GM12878 (cell line): ENCODE data around the gene STPG1. TPM values are rescaled to one million over a fixed set of nuclear protein-coding genes. Genes with fewer than 3 reads are reported as not detected.

ENCODE experiments used
- ATAC-seq: fragments of 200-7000 bp; cut with Tn5 transposase; 3 replicates; pipeline ENCODE4 v1.9.1; 2020; ENCODE audit warnings: mild to moderate bottlenecking, moderate library complexity
- BruUV-seq: library from RNA; stranded (reverse); fragments of 400-500 nt; replicated peaks from 2 replicates; lab custom pipeline; 2021; lab: Mats Ljungman, UMichigan
- CTCF ChIA-PET: fragments of 300-600 bp; sonication (Branson Sonifier 250); formaldehyde crosslinking; extraction: SDS; loops from one replicate; lab custom pipeline; 2021; ENCODE audit warnings: inconsistent platforms; lab: Yijun Ruan, JAX
- POLR2A ChIA-PET: fragments of 350-600 bp; formaldehyde crosslinking; extraction: SDS; loops from one replicate; lab custom pipeline; 2021; ENCODE audit warnings: inconsistent platforms; lab: Charles Lee
- RAD21 ChIA-PET: fragments of 300-600 bp; sonication (Branson Sonifier 250); formaldehyde crosslinking; loops from one replicate; lab custom pipeline; 2023; ENCODE audit warnings: antibody characterized with exemption; ENCODE audit not compliant: unreplicated experiment; lab: Charles Lee
- SMC1A ChIA-PET: fragments of 300-600 bp; sonication (Branson Sonifier 250); formaldehyde crosslinking; loops from one replicate; lab custom pipeline; 2023; ENCODE audit not compliant: unreplicated experiment, uncharacterized antibody; lab: Charles Lee
- DNase-seq: peaks from one replicate; pipeline ENCODE4 v3.0.0-alpha.2; 2011; ENCODE audit warnings: low read depth, low spot score
- FAIRE-seq: peaks from 3 replicates; lab custom pipeline; 2011; peaks lifted over from hg19 to GRCh38; lab: Jason Lieb, UNC
- H2AFZ ChIP-seq: 2 replicates; pipeline ENCODE4 v1.6.0; 2011; ENCODE audit warnings: low read depth, low read length, control low read depth; ENCODE audit not compliant: control insufficient read depth
- H3K27ac ChIP-seq: 2 replicates; pipeline ENCODE4 v1.5.1; 2011; ENCODE audit warnings: control low read depth; ENCODE audit not compliant: control insufficient read depth, insufficient read depth
- H3K27me3 ChIP-seq, 2 experiments: replicated peaks in 1 of 2; 2 replicates each; pipeline versions ENCODE4 v1.6.0 to v1.6.1; 2011; ENCODE audit warnings: low read length in 1 of 2; ENCODE audit not compliant: control insufficient read depth in 2 of 2, insufficient read depth in 2 of 2
- H3K36me3 ChIP-seq, 2 experiments: 2 replicates each; pipeline ENCODE4 v1.5.1; 2011; ENCODE audit warnings: low read length in 1 of 2; ENCODE audit not compliant: control insufficient read depth in 2 of 2, insufficient read depth in 2 of 2
- H3K4me1 ChIP-seq: 2 replicates; pipeline ENCODE4 v1.6.1; 2011; ENCODE audit warnings: mild to moderate bottlenecking, low read length, moderate library complexity, mixed read lengths; ENCODE audit not compliant: control insufficient read depth, insufficient read depth
- H3K4me2 ChIP-seq: 2 replicates; pipeline ENCODE4 v1.6.0; 2011; ENCODE audit warnings: control low read depth; ENCODE audit not compliant: control insufficient read depth, insufficient read depth
- H3K4me3 ChIP-seq: fragments of 200-600 bp; sonication (generic); 2 replicates; pipeline ENCODE4 v1.5.1; 2016
- H3K79me2 ChIP-seq: 2 replicates; pipeline ENCODE4 v1.6.0; 2011; ENCODE audit warnings: low read length; ENCODE audit not compliant: control insufficient read depth, insufficient read depth
- H3K9ac ChIP-seq: 2 replicates; pipeline ENCODE4 v1.8.0; 2011; ENCODE audit warnings: low read length, control low read depth, mixed read lengths; ENCODE audit not compliant: control insufficient read depth, insufficient read depth
- H3K9me3 ChIP-seq: replicated peaks from 3 replicates; pipeline ENCODE4 v1.5.1; 2011; ENCODE audit warnings: mild to moderate bottlenecking, low read length; ENCODE audit not compliant: control insufficient read depth, insufficient read depth
- H4K20me1 ChIP-seq: 2 replicates; pipeline ENCODE4 v1.6.0; 2011; ENCODE audit not compliant: control insufficient read depth, insufficient read depth
- ASH2L ChIP-seq: fragments of 300-600, 200-600 bp; sonication (generic); IDR thresholded peaks from 2 replicates; pipeline ENCODE4 v1.6.1; 2017; ENCODE audit warnings: low read depth, mild to moderate bottlenecking, borderline replicate concordance
- HCFC1 ChIP-seq: fragments of 150-350 bp; IDR thresholded peaks from 2 replicates; pipeline ENCODE4 v1.6.1; 2014; ENCODE audit warnings: low read length
- HDAC6 ChIP-seq: fragments of 200-600 bp; sonication (generic); IDR thresholded peaks from one replicate; pipeline ENCODE4 v1.8.0; 2017; ENCODE audit warnings: antibody characterized with exemption; ENCODE audit not compliant: unreplicated experiment
- NFYA ChIP-seq: IDR thresholded peaks from 2 replicates; pipeline ENCODE4 v1.6.1; 2011; ENCODE audit warnings: low read depth, mild to moderate bottlenecking, low read length, improper control_type of control experiment, borderline replicate concordance
- PAX8 ChIP-seq: fragments of 450-650 bp; IDR thresholded peaks from 2 replicates; pipeline ENCODE4 v1.6.1; 2017; ENCODE audit warnings: mild to moderate bottlenecking, moderate library complexity
- PML ChIP-seq: IDR thresholded peaks from 2 replicates; pipeline ENCODE4 v1.6.1; 2012; ENCODE audit warnings: low read length, inconsistent platforms
- SIN3A ChIP-seq: IDR thresholded peaks from 2 replicates; pipeline ENCODE4 v1.6.1; 2012; ENCODE audit warnings: low read depth, low read length, improper control_type of control experiment
- STAT3 ChIP-seq: IDR thresholded peaks from 2 replicates; pipeline ENCODE4 v1.6.1; 2011; ENCODE audit warnings: low read depth, low read length, improper control_type of control experiment
- ZNF207 ChIP-seq: fragments of 450-650 bp; IDR thresholded peaks from 2 replicates; pipeline ENCODE4 v1.6.1; 2014; ENCODE audit warnings: antibody characterized with exemption, mild to moderate bottlenecking, borderline replicate concordance
- ZNF622 ChIP-seq: fragments of 450-650 bp; IDR thresholded peaks from 2 replicates; pipeline ENCODE4 v1.6.1; 2017; ENCODE audit warnings: mild to moderate bottlenecking, inconsistent platforms
- WGBS: methylation state at CpG from one replicate; pipeline ENCODE4 v1.1.6; 2016; ENCODE audit warnings: low lambda C conversion rate; ENCODE audit not compliant: insufficient replicate concordance, insufficient coverage; ENCODE audit errors: missing lambda C conversion rate; 5-methylcytosine and 5-hydroxymethylcytosine counted together
- in situ Hi-C: fragments of 300-500 bp; cut with MboI; formaldehyde crosslinking; loops from 9 replicates; pipeline ENCODE4 v1.14.3; 2018; ENCODE audit warnings: mixed read lengths
- intact Hi-C: fragments of 100-400 bp; cut with micrococcal nuclease; formaldehyde crosslinking; loops from one replicate; pipeline ENCODE4 v1.14.2; 2022; ENCODE audit not compliant: unreplicated experiment
- polyA plus RNA-seq, 11 experiments: library from polyadenylated mRNA; depleted of rRNA in 4 of 11; unstranded in 6 of 11; stranded (reverse) in 5 of 11; fragments of >200 nt; fragmentation: Nextera tagmentation in 4 of 11; fragmentation: Illumina TruSeq in 1 of 11; extraction: Ambion mirVana in 4 of 11; extraction: Trizol in 1 of 11; gene quantifications; 1 replicate in 1 of 11; 2 replicates in 10 of 11; pipeline versions ENCODE4 v1.2.1 to v1.2.3, GENCODE V29; 2011 to 2016; ENCODE audit warnings: inconsistent platforms in 2 of 11, missing spikeins in 2 of 11, low read depth in 1 of 11
- total RNA-seq, 4 experiments: library from RNA; depleted of rRNA in 3 of 4; stranded (reverse); fragments of >200 nt in 3 of 4; fragmentation: Illumina TruSeq in 1 of 4; extraction: Trizol in 1 of 4; gene quantifications; 2 replicates each; pipeline versions ENCODE4 v1.2.1 to v1.2.3, GENCODE V29; 2013 to 2021
- TF ChIP-seq, protein P1 (sequence below): fragments of 450-650 bp; IDR thresholded peaks from 2 replicates; pipeline ENCODE4 v1.6.1; 2018; ENCODE audit warnings: mild to moderate bottlenecking, low read depth, moderate library complexity; ENCODE audit not compliant: partially characterized antibody
- TF ChIP-seq, protein P2 (sequence below): fragments of 450-650 bp; formaldehyde crosslinking; IDR thresholded peaks from 2 replicates; pipeline ENCODE4 v1.4.0; 2022; ENCODE audit warnings: mild to moderate bottlenecking, moderate library complexity

The STPG1 gene
- total and polyA plus RNA-seq, 10 of the 15 experiments (the other 5 are each of a cell fraction or from before 2014, with no cell fraction given) = 0.22 to 2.6 (median 0.73) TPM

GRCh38 chr1:24363994-24364393 lies 49.6 kb downstream of the STPG1 start:
- POLR2A ChIA-PET = no interaction called here
- peaks cover 11% of the 10 kb centered on the region; the same call in 1 of the 2 replicates for H3K4me1 ChIP-seq
- SMC1A ChIA-PET = no interaction called here
- DNase-seq = no peak
- in situ Hi-C loops = no loop called here
- FAIRE-seq = no peak
- no peak overlapping the region for H3K9ac ChIP-seq
- RAD21 ChIA-PET = no interaction called here
- no peak overlapping the region for H3K4me2 ChIP-seq
- no peak overlapping the region for H3K4me3 ChIP-seq
- H3K36me3 ChIP-seq = no peaks in the 10 kb centered on the region
- no peaks in the 10 kb centered on the region for H4K20me1 ChIP-seq
- no TSS peak for BruUV-seq
- no peaks in the 10 kb centered on the region for H3K27me3 ChIP-seq
- no peak overlapping the region for H3K27ac ChIP-seq
- no peak overlapping the region for H2AFZ ChIP-seq
- no peak for ATAC-seq
- CTCF ChIA-PET = interaction anchor here (0.9 kb wide), 1 partner anchor 165 kb away, joined by 3 read pairs; no protein-coding TSS in a partner anchor
- intact Hi-C loops = no loop called here
- no peaks in the 10 kb centered on the region for H3K79me2 ChIP-seq
- 65% methylated on average over 7 of the region's 7 CpGs for WGBS
- H3K9me3 ChIP-seq = no peaks in the 10 kb centered on the region
- no peak for TF ChIP-seq ZNF207
- no peak for TF ChIP-seq ZNF622
- TF ChIP-seq, protein P1, sequence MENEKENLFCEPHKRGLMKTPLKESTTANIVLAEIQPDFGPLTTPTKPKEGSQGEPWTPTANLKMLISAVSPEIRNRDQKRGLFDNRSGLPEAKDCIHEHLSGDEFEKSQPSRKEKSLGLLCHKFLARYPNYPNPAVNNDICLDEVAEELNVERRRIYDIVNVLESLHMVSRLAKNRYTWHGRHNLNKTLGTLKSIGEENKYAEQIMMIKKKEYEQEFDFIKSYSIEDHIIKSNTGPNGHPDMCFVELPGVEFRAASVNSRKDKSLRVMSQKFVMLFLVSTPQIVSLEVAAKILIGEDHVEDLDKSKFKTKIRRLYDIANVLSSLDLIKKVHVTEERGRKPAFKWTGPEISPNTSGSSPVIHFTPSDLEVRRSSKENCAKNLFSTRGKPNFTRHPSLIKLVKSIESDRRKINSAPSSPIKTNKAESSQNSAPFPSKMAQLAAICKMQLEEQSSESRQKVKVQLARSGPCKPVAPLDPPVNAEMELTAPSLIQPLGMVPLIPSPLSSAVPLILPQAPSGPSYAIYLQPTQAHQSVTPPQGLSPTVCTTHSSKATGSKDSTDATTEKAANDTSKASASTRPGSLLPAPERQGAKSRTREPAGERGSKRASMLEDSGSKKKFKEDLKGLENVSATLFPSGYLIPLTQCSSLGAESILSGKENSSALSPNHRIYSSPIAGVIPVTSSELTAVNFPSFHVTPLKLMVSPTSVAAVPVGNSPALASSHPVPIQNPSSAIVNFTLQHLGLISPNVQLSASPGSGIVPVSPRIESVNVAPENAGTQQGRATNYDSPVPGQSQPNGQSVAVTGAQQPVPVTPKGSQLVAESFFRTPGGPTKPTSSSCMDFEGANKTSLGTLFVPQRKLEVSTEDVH = no peak
- TF ChIP-seq HDAC6 = no peak
- TF ChIP-seq HCFC1 = no peak
- no peak for TF ChIP-seq STAT3
- TF ChIP-seq PAX8 = no peak
- no peak for TF ChIP-seq ASH2L
- TF ChIP-seq, protein P2, sequence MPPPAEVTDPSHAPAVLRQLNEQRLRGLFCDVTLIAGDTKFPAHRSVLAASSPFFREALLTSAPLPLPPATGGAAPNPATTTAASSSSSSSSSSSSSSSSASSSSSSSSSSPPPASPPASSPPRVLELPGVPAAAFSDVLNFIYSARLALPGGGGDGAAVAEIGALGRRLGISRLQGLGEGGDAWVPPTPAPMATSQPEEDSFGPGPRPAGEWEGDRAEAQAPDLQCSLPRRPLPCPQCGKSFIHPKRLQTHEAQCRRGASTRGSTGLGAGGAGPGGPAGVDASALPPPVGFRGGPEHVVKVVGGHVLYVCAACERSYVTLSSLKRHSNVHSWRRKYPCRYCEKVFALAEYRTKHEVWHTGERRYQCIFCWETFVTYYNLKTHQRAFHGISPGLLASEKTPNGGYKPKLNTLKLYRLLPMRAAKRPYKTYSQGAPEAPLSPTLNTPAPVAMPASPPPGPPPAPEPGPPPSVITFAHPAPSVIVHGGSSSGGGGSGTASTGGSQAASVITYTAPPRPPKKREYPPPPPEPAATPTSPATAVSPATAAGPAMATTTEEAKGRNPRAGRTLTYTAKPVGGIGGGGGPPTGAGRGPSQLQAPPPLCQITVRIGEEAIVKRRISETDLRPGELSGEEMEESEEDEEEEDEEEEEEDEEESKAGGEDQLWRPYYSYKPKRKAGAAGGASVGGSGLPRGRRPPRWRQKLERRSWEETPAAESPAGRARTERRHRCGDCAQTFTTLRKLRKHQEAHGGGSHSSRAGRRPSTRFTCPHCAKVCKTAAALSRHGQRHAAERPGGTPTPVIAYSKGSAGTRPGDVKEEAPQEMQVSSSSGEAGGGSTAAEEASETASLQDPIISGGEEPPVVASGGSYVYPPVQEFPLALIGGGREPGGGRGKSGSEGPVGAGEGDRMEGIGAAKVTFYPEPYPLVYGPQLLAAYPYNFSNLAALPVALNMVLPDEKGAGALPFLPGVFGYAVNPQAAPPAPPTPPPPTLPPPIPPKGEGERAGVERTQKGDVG (CRISPR knock-in tag) = no peak
- no peak for TF ChIP-seq NFYA
- TF ChIP-seq PML = no peak
- TF ChIP-seq SIN3A = no peak
